Mesothelial cell of epicardium (in vitro differentiated cells): ENCODE measurements around the gene ST3GAL3. TPM values are rescaled to one million over a fixed set of nuclear protein-coding genes. Genes with fewer than 3 reads are reported as not detected.
A peak's percentile ranks its signal among the peaks of the same experiment; 100 is the strongest.

ENCODE experiments used
- DNase-seq, 2 experiments: peaks; one replicate each; pipeline ENCODE4 v3.0.0; 2021; ENCODE audit warnings: low spot score in 2 of 2; ENCODE audit not compliant: unreplicated experiment in 2 of 2
- H3K27ac Mint-ChIP-seq: 2 replicates; pipeline ENCODE4 v1.8.0; 2021; ENCODE audit warnings: mixed read lengths
- H3K27me3 Mint-ChIP-seq: 2 replicates; pipeline ENCODE4 v1.8.0; 2021; ENCODE audit warnings: low read depth, mixed read lengths
- H3K36me3 Mint-ChIP-seq: 2 replicates; pipeline ENCODE4 v1.8.0; 2021; ENCODE audit warnings: mixed read lengths
- H3K4me1 Mint-ChIP-seq: 2 replicates; pipeline ENCODE4 v1.8.0; 2021; ENCODE audit warnings: mixed read lengths
- H3K4me3 Mint-ChIP-seq: 2 replicates; pipeline ENCODE4 v1.8.0; 2021; ENCODE audit warnings: mild to moderate bottlenecking, moderate library complexity, mixed read lengths
- H3K9me3 Mint-ChIP-seq: 2 replicates; pipeline ENCODE4 v1.8.0; 2021; ENCODE audit warnings: mixed read lengths
- CTCF ChIP-seq: fragments of 200-600 bp; sonication (generic); IDR thresholded peaks from one replicate; pipeline ENCODE4 v1.5.0; 2021; ENCODE audit warnings: antibody characterized with exemption; ENCODE audit not compliant: unreplicated experiment
- total RNA-seq: library from RNA; stranded (reverse); gene quantifications from 3 replicates; pipeline ENCODE4 v1.2.1, GENCODE V29; 2021

ST3GAL3 gene
- total RNA-seq, 1 donor from 2014 or later: 31.0 TPM

- TF ChIP-seq CTCF: no peak
- DNase-seq: no peak
- H3K27me3 Mint-ChIP-seq: no peaks in the 10 kb centered on the region
- no peak overlapping the region for H3K27ac Mint-ChIP-seq
- no peak overlapping the region for H3K4me3 Mint-ChIP-seq
- peaks cover 22% of the 10 kb centered on the region for H3K4me1 Mint-ChIP-seq
- H3K36me3 Mint-ChIP-seq: no peaks in the 10 kb centered on the region
- no peaks in the 10 kb centered on the region for H3K9me3 Mint-ChIP-seq
Observed at GRCh38 chr1:43883321-43883720, 176.0 kb downstream of the ST3GAL3 start.

- Mint-ChIP-seq H3K4me1 (peaks cover 22% of the 10 kb centered on the region), H3K4me3 (no peak overlapping the region), H3K36me3 (no peaks in the 10 kb centered on the region), H3K27ac (peak overlapping the region; percentile 76), H3K9me3 (no peaks in the 10 kb centered on the region), H3K27me3 (no peaks in the 10 kb centered on the region)
- TF ChIP-seq CTCF: no peak
- peak in 1 of 2 experiments; percentile 57 for DNase-seq
Observed at GRCh38 chr1:43885279-43885801, 178.0 kb downstream of the ST3GAL3 start.

GRCh38 chr1:43887748-43888147 is 180.4 kb downstream of the ST3GAL3 start:
- no peak overlapping the region for H3K4me3 Mint-ChIP-seq
- H3K27ac Mint-ChIP-seq: no peak overlapping the region
- peaks cover 13% of the 10 kb centered on the region for H3K4me1 Mint-ChIP-seq
- DNase-seq: no peak
- no peaks in the 10 kb centered on the region for H3K9me3 Mint-ChIP-seq
- no peaks in the 10 kb centered on the region for H3K36me3 Mint-ChIP-seq
- TF ChIP-seq CTCF: no peak
- H3K27me3 Mint-ChIP-seq: no peaks in the 10 kb centered on the region

GRCh38 chr1:43890815-43891214 is 183.5 kb downstream of the ST3GAL3 start:
- peaks cover 4% of the 10 kb centered on the region for H3K36me3 Mint-ChIP-seq
- DNase-seq: no peak
- no peak for TF ChIP-seq CTCF
- H3K4me3 Mint-ChIP-seq: no peak overlapping the region
- H3K27ac Mint-ChIP-seq: no peak overlapping the region
- no peaks in the 10 kb centered on the region for H3K27me3 Mint-ChIP-seq
- peaks cover 8% of the 10 kb centered on the region for H3K4me1 Mint-ChIP-seq
- no peaks in the 10 kb centered on the region for H3K9me3 Mint-ChIP-seq

- no peak for DNase-seq
- no peak for TF ChIP-seq CTCF
- no peak overlapping the region for H3K4me3 Mint-ChIP-seq
- peaks cover 4% of the 10 kb centered on the region for H3K36me3 Mint-ChIP-seq
- H3K4me1 Mint-ChIP-seq: peaks cover 7% of the 10 kb centered on the region
- H3K27me3 Mint-ChIP-seq: no peaks in the 10 kb centered on the region
- H3K9me3 Mint-ChIP-seq: no peaks in the 10 kb centered on the region
- H3K27ac Mint-ChIP-seq: no peak overlapping the region
Observed at GRCh38 chr1:43893006-43893405, 185.7 kb downstream of the ST3GAL3 start.

- no peaks in the 10 kb centered on the region for H3K9me3 Mint-ChIP-seq
- H3K27ac Mint-ChIP-seq: no peak overlapping the region
- no peak overlapping the region for H3K4me3 Mint-ChIP-seq
- no peak for DNase-seq
- peaks cover under 1% of the 10 kb centered on the region for H3K4me1 Mint-ChIP-seq
- no peaks in the 10 kb centered on the region for H3K27me3 Mint-ChIP-seq
- no peak for TF ChIP-seq CTCF
- H3K36me3 Mint-ChIP-seq: peaks cover 6% of the 10 kb centered on the region
Observed at GRCh38 chr1:43898981-43899380, 191.6 kb downstream of the ST3GAL3 start.
